Liver (tissue), 9 donors: ENCODE results near the gene TSPAN32. TPM values are rescaled to one million over a fixed set of nuclear protein-coding genes. Genes with fewer than 3 reads are reported as not detected.

Source experiments
- DNase-seq: peaks from one replicate; pipeline ENCODE4 v3.0.0-alpha.2; 2017; ENCODE audit warnings: low spot score
- H3K27ac ChIP-seq, 2 donors: one replicate each; pipeline ENCODE4 v1.7.0; 2013; ENCODE audit warnings: inconsistent platforms in 2 of 2, low read length in 2 of 2, control low read depth in 1 of 2, low read depth in 1 of 2, mild to moderate bottlenecking in 1 of 2
- H3K27me3 ChIP-seq, 4 donors: one replicate each; pipeline versions ENCODE4 v1.6.1 to v1.7.0; 2013; ENCODE audit warnings: low read length in 3 of 4, inconsistent platforms in 1 of 4, mild to moderate bottlenecking in 1 of 4, moderate library complexity in 1 of 4; ENCODE audit not compliant: control insufficient read depth in 4 of 4, insufficient read depth in 4 of 4
- H3K36me3 ChIP-seq, 4 donors: one replicate each; pipeline versions ENCODE4 v1.6.1 to v1.7.0; 2013; ENCODE audit warnings: low read length in 3 of 4, mild to moderate bottlenecking in 3 of 4, low read depth in 1 of 4, moderate library complexity in 1 of 4; ENCODE audit not compliant: control insufficient read depth in 4 of 4, insufficient read depth in 3 of 4
- H3K4me1 ChIP-seq, 4 donors: one replicate each; pipeline versions ENCODE4 v1.6.1 to v1.7.0; 2013; ENCODE audit warnings: low read length in 3 of 4, mild to moderate bottlenecking in 3 of 4, moderate library complexity in 1 of 4; ENCODE audit not compliant: control insufficient read depth in 4 of 4, insufficient read depth in 4 of 4
- H3K4me3 ChIP-seq, 3 donors: one replicate each; pipeline versions ENCODE4 v1.6.1 to v1.7.0; 2013; ENCODE audit warnings: low read length in 3 of 3, control low read depth in 1 of 3, low read depth in 1 of 3, mild to moderate bottlenecking in 1 of 3
- H3K9ac ChIP-seq, 2 donors: one replicate each; pipeline ENCODE4 v1.7.0; 2013; ENCODE audit warnings: low read length in 2 of 2, mild to moderate bottlenecking in 2 of 2, moderate library complexity in 2 of 2, control low read depth in 1 of 2, low read depth in 1 of 2
- H3K9me3 ChIP-seq, 4 donors: one replicate each; pipeline versions ENCODE4 v1.6.1 to v1.7.0; 2013; ENCODE audit warnings: low read length in 3 of 4; ENCODE audit not compliant: control insufficient read depth in 4 of 4
- EGR1 ChIP-seq, 2 donors: IDR thresholded peaks; 2 replicates each; pipeline ENCODE4 v1.6.1; 2016 to 2018; ENCODE audit warnings: antibody characterized with exemption in 2 of 2, low read depth in 2 of 2
- FOXA1 ChIP-seq: IDR thresholded peaks from 2 replicates; pipeline ENCODE4 v1.6.1; 2016; ENCODE audit warnings: antibody characterized with exemption
- FOXA2 ChIP-seq: IDR thresholded peaks from 2 replicates; pipeline ENCODE4 v1.6.1; 2016; ENCODE audit warnings: antibody characterized with exemption
- GABPA ChIP-seq, 2 donors: IDR thresholded peaks in 1 of 2; conservative IDR thresholded peaks in 1 of 2; 2 replicates each; pipeline ENCODE4 v1.6.1; 2016; ENCODE audit warnings: antibody characterized with exemption in 2 of 2, mild to moderate bottlenecking in 1 of 2, moderate library complexity in 1 of 2
- HNF4A ChIP-seq, 2 donors: conservative IDR thresholded peaks; 2 replicates each; pipeline ENCODE4 v1.6.1; 2016; ENCODE audit warnings: antibody characterized with exemption in 2 of 2, mild to moderate bottlenecking in 2 of 2
- HNF4G ChIP-seq: IDR thresholded peaks from 2 replicates; pipeline ENCODE4 v1.6.1; 2016; ENCODE audit warnings: antibody characterized with exemption
- JUND ChIP-seq, 2 donors: IDR thresholded peaks; 2 replicates each; pipeline ENCODE4 v1.6.1; 2016; ENCODE audit warnings: antibody characterized with exemption in 2 of 2
- NR2F2 ChIP-seq: IDR thresholded peaks from 2 replicates; pipeline ENCODE4 v1.6.1; 2016; ENCODE audit warnings: antibody characterized with exemption
- RAD21 ChIP-seq, 2 donors: IDR thresholded peaks; 2 replicates each; pipeline ENCODE4 v1.6.1; 2016; ENCODE audit warnings: antibody characterized with exemption in 2 of 2, mild to moderate bottlenecking in 2 of 2
- RXRA ChIP-seq, 2 donors: IDR thresholded peaks; 2 replicates each; pipeline ENCODE4 v1.6.1; 2017 to 2018; ENCODE audit warnings: antibody characterized with exemption in 2 of 2, mild to moderate bottlenecking in 1 of 2
- SP1 ChIP-seq: IDR thresholded peaks from 2 replicates; pipeline ENCODE4 v1.6.1; 2018; ENCODE audit warnings: antibody characterized with exemption, mild to moderate bottlenecking
- YY1 ChIP-seq: IDR thresholded peaks from 2 replicates; pipeline ENCODE4 v1.6.1; 2016; ENCODE audit warnings: antibody characterized with exemption, mild to moderate bottlenecking
- WGBS: extraction: QIAGEN DNeasy Blood & Tissue Kit; methylation state at CpG from one replicate; pipeline ENCODE4 v1.1.7; 2013; 5-methylcytosine and 5-hydroxymethylcytosine counted together
- polyA plus RNA-seq, 2 donors: library from polyadenylated mRNA; stranded (reverse) in 1 of 2; unstranded in 1 of 2; fragments of 200-250 nt in 1 of 2; fragments of >200 nt in 1 of 2; fragmentation: Nextera tagmentation in 1 of 2; extraction: Ambion mirVana in 1 of 2; gene quantifications; one replicate each; pipeline versions ENCODE4 v1.2.1 to v1.2.3, GENCODE V29; 2013 to 2015
- total RNA-seq, 2 donors: library from RNA; depleted of rRNA; stranded (reverse); fragments of >200 nt; gene quantifications; one replicate each; pipeline ENCODE4 v1.2.3, GENCODE V29; 2014
- TF ChIP-seq, protein P1 (sequence below): fragments of 150-350 bp; IDR thresholded peaks from 2 replicates; pipeline ENCODE4 v1.5.1; 2017; ENCODE audit warnings: improper control_type of control experiment, low read depth, low read length; ENCODE audit not compliant: missing input control
- TF ChIP-seq, protein P2 (sequence below): IDR thresholded peaks from 2 replicates; pipeline ENCODE4 v1.6.1; 2016; ENCODE audit warnings: antibody characterized with exemption
- TF ChIP-seq, protein P3 (sequence below): IDR thresholded peaks from 2 replicates; pipeline ENCODE4 v1.6.1; 2016; ENCODE audit warnings: antibody characterized with exemption, mild to moderate bottlenecking
- donor health status: healthy.
- donor health status: healthy.
- donor health status: healthy.
- donor health status: healthy.
- donor health status: healthy.

The TSPAN32 gene
- total and polyA plus RNA-seq, 4 donors, result 0.25 to 71.4 (median 0.45) TPM

DNA sequence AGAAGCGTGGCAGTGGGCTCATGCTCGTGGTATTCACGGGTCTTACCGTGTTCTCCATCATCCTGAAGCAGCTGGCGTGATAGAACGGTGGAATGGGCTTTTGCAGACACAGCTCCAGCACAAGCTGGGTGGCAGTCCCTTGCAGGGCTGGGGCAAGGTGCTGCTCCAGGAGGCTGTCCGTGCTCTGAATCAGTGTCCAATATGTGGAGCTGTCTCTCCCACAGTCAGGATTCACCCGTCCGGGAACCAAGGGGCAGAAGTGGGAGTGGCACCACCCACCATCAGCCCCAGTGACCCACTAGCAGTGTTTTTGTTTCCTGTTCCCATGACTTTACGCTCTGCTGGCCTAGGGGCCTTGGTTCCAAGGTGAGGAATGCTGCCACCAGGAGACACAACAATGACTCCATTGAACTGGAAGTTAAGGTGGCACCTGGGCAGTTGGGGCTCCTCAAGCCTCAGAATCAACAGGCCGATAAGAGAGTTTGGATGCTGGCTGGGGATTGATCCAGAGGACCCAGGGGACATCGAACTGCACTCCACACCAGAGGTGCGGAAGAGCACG lies 58.3 kb downstream of the TSPAN32 start (continued):
- TF ChIP-seq, protein P1, sequence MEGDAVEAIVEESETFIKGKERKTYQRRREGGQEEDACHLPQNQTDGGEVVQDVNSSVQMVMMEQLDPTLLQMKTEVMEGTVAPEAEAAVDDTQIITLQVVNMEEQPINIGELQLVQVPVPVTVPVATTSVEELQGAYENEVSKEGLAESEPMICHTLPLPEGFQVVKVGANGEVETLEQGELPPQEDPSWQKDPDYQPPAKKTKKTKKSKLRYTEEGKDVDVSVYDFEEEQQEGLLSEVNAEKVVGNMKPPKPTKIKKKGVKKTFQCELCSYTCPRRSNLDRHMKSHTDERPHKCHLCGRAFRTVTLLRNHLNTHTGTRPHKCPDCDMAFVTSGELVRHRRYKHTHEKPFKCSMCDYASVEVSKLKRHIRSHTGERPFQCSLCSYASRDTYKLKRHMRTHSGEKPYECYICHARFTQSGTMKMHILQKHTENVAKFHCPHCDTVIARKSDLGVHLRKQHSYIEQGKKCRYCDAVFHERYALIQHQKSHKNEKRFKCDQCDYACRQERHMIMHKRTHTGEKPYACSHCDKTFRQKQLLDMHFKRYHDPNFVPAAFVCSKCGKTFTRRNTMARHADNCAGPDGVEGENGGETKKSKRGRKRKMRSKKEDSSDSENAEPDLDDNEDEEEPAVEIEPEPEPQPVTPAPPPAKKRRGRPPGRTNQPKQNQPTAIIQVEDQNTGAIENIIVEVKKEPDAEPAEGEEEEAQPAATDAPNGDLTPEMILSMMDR, result no peak
- TF ChIP-seq GABPA (IDR thresholded peaks at IDR 0.05 in 1 of 2, conservative IDR thresholded peaks at IDR 0.05 in 1 of 2), result no peak
- TF ChIP-seq, protein P2, sequence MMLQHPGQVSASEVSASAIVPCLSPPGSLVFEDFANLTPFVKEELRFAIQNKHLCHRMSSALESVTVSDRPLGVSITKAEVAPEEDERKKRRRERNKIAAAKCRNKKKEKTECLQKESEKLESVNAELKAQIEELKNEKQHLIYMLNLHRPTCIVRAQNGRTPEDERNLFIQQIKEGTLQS, result no peak
- TF ChIP-seq JUND (IDR thresholded peaks at IDR 0.05), result no peak
- TF ChIP-seq FOXA2, result no peak

DNA sequence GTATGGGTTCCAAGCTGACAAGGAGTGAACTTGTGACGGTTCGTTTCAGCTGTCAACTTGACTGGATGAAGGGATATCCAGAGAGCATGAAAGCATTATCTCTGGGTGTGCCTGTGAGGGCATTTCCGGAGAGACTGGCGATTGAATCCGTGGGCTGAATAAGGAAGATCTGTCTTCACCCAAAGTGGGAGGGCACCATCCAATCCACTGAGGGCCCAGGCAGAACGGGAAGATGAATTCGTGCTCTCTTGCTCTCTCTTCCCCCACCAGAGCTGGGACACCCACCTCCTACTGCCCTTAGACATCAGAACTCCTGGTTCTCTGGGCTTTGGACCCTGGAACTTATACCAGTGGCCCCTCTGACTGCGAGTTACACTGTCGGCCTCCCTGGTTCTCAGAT lies 59.8 kb downstream of the TSPAN32 start:
- Histone ChIP-seq H3K36me3 (no peaks in the 10 kb centered on the region), H3K27ac (no peak overlapping the region), H3K9me3 (no peaks in the 10 kb centered on the region), H3K9ac (no peak overlapping the region), H3K4me1 (peaks cover 0 to 3% (median 0%) of the 10 kb centered on the region in 4 donors), H3K4me3 (no peak overlapping the region), H3K27me3 (no peaks in the 10 kb centered on the region)
- no peak for DNase-seq
- TF ChIP-seq JUND (IDR thresholded peaks at IDR 0.05), result no peak
- TF ChIP-seq NR2F2, result no peak
- TF ChIP-seq RAD21 (IDR thresholded peaks at IDR 0.05), result no peak
- TF ChIP-seq RXRA (IDR thresholded peaks at IDR 0.05), result no peak
- TF ChIP-seq HNF4A (conservative IDR thresholded peaks at IDR 0.05), result no peak
- TF ChIP-seq, protein P1, result no peak
- TF ChIP-seq GABPA (IDR thresholded peaks at IDR 0.05 in 1 of 2, conservative IDR thresholded peaks at IDR 0.05 in 1 of 2), result no peak
- TF ChIP-seq EGR1 (IDR thresholded peaks at IDR 0.05; ENCODE audit: low read depth in 2 of 2), result no peak
- TF ChIP-seq, protein P3, sequence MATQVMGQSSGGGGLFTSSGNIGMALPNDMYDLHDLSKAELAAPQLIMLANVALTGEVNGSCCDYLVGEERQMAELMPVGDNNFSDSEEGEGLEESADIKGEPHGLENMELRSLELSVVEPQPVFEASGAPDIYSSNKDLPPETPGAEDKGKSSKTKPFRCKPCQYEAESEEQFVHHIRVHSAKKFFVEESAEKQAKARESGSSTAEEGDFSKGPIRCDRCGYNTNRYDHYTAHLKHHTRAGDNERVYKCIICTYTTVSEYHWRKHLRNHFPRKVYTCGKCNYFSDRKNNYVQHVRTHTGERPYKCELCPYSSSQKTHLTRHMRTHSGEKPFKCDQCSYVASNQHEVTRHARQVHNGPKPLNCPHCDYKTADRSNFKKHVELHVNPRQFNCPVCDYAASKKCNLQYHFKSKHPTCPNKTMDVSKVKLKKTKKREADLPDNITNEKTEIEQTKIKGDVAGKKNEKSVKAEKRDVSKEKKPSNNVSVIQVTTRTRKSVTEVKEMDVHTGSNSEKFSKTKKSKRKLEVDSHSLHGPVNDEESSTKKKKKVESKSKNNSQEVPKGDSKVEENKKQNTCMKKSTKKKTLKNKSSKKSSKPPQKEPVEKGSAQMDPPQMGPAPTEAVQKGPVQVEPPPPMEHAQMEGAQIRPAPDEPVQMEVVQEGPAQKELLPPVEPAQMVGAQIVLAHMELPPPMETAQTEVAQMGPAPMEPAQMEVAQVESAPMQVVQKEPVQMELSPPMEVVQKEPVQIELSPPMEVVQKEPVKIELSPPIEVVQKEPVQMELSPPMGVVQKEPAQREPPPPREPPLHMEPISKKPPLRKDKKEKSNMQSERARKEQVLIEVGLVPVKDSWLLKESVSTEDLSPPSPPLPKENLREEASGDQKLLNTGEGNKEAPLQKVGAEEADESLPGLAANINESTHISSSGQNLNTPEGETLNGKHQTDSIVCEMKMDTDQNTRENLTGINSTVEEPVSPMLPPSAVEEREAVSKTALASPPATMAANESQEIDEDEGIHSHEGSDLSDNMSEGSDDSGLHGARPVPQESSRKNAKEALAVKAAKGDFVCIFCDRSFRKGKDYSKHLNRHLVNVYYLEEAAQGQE, result no peak
- no peak for TF ChIP-seq HNF4G
- TF ChIP-seq, protein P2, result no peak
- TF ChIP-seq SP1, result no peak
- no peak for TF ChIP-seq FOXA2
- no peak for TF ChIP-seq YY1
- TF ChIP-seq FOXA1, result no peak
- 81% methylated on average over 9 of the region's 9 CpGs for whole genome bisulfite sequencing
